IMR-90 (cell line): Measurements from ENCODE around the gene SLCO3A1.

Experiments
- BHLHE40 ChIP-seq: fragments of 150-350 bp; IDR thresholded peaks from 2 replicates; pipeline ENCODE4 v1.6.1; 2016; ENCODE audit warnings: mild to moderate bottlenecking, low read depth, low read length
- CEBPB ChIP-seq: IDR thresholded peaks from 2 replicates; pipeline ENCODE4 v1.6.1; 2012; ENCODE audit warnings: low read depth, low read length, improper control_type of control experiment
- CHD1 ChIP-seq: IDR thresholded peaks from 2 replicates; pipeline ENCODE4 v1.6.1; 2012; ENCODE audit warnings: low read depth, low read length, improper control_type of control experiment
- FOS ChIP-seq: fragments of 150-350 bp; IDR thresholded peaks from 2 replicates; pipeline ENCODE4 v1.6.1; 2016; ENCODE audit warnings: low read depth, low read length
- MAFK ChIP-seq: IDR thresholded peaks from 2 replicates; pipeline ENCODE4 v1.6.1; 2012; ENCODE audit warnings: low read depth, low read length, improper control_type of control experiment
- MXI1 ChIP-seq: IDR thresholded peaks from 2 replicates; pipeline ENCODE4 v1.6.1; 2012; ENCODE audit warnings: low read depth, mild to moderate bottlenecking, low read length, moderate library complexity, borderline replicate concordance
- POLR2A ChIP-seq: IDR thresholded peaks from 2 replicates; pipeline ENCODE4 v1.6.1; 2012; ENCODE audit warnings: mild to moderate bottlenecking, low read depth, low read length
- RAD21 ChIP-seq: IDR thresholded peaks from 2 replicates; pipeline ENCODE4 v1.6.1; 2012; ENCODE audit warnings: low read length, improper control_type of control experiment
- RFX5 ChIP-seq: IDR thresholded peaks from 2 replicates; pipeline ENCODE4 v1.8.0; 2012; ENCODE audit warnings: low read depth, mild to moderate bottlenecking, low read length, moderate library complexity
- SMC3 ChIP-seq: fragments of 150-350 bp; IDR thresholded peaks from 2 replicates; pipeline ENCODE4 v1.6.1; 2016; ENCODE audit warnings: low read depth, mild to moderate bottlenecking, antibody characterized with exemption, low read length, moderate library complexity
- TF ChIP-seq, protein P1 (sequence below): conservative IDR thresholded peaks from 2 replicates; pipeline ENCODE4 v1.5.1; 2012; ENCODE audit warnings: mild to moderate bottlenecking, low read depth, low read length, improper control_type of control experiment
- TF ChIP-seq, protein P2 (sequence below): fragments of 150-350 bp; IDR thresholded peaks from 2 replicates; pipeline ENCODE4 v1.6.1; 2016; ENCODE audit warnings: low read depth, mild to moderate bottlenecking, low read length, moderate library complexity, borderline replicate concordance
- TF ChIP-seq, protein P3 (sequence below): fragments of 150-350 bp; IDR thresholded peaks from 2 replicates; pipeline ENCODE4 v1.6.1; 2017; ENCODE audit warnings: mild to moderate bottlenecking, antibody characterized with exemption, low read length, low read depth

DNA sequence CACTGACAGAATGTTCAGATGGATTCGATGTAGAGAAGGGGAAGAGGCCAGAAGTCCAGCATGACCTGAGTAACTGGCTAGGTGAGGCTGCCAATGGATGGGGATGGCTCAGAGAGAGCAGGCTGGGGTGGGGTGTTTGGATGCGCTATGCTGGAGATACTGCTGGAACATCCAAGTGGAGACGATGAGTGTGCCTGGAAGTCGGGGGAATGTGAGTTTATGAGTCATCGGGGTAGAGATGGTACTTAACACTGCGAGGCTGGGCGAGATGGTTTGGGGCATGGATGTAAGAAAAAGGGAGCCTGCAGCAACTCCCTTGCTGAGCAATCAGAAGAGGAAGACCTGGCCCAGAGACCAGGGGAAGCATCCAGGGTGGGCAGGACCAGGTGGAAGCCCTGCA, 180.7 kb downstream of the SLCO3A1 start:
- TF ChIP-seq MAFK = no peak
- TF ChIP-seq, protein P1, sequence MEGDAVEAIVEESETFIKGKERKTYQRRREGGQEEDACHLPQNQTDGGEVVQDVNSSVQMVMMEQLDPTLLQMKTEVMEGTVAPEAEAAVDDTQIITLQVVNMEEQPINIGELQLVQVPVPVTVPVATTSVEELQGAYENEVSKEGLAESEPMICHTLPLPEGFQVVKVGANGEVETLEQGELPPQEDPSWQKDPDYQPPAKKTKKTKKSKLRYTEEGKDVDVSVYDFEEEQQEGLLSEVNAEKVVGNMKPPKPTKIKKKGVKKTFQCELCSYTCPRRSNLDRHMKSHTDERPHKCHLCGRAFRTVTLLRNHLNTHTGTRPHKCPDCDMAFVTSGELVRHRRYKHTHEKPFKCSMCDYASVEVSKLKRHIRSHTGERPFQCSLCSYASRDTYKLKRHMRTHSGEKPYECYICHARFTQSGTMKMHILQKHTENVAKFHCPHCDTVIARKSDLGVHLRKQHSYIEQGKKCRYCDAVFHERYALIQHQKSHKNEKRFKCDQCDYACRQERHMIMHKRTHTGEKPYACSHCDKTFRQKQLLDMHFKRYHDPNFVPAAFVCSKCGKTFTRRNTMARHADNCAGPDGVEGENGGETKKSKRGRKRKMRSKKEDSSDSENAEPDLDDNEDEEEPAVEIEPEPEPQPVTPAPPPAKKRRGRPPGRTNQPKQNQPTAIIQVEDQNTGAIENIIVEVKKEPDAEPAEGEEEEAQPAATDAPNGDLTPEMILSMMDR = no peak
- TF ChIP-seq, protein P2, sequence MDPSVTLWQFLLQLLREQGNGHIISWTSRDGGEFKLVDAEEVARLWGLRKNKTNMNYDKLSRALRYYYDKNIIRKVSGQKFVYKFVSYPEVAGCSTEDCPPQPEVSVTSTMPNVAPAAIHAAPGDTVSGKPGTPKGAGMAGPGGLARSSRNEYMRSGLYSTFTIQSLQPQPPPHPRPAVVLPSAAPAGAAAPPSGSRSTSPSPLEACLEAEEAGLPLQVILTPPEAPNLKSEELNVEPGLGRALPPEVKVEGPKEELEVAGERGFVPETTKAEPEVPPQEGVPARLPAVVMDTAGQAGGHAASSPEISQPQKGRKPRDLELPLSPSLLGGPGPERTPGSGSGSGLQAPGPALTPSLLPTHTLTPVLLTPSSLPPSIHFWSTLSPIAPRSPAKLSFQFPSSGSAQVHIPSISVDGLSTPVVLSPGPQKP = no peak
- TF ChIP-seq, protein P3, sequence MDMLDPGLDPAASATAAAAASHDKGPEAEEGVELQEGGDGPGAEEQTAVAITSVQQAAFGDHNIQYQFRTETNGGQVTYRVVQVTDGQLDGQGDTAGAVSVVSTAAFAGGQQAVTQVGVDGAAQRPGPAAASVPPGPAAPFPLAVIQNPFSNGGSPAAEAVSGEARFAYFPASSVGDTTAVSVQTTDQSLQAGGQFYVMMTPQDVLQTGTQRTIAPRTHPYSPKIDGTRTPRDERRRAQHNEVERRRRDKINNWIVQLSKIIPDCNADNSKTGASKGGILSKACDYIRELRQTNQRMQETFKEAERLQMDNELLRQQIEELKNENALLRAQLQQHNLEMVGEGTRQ = no peak
- TF ChIP-seq CEBPB = no peak
- no peak for TF ChIP-seq MXI1
- TF ChIP-seq RFX5 = no peak
- no peak for TF ChIP-seq POLR2A
- no peak for TF ChIP-seq RAD21
- TF ChIP-seq SMC3 = no peak
- no peak for TF ChIP-seq BHLHE40
- TF ChIP-seq CHD1 = no peak
- no peak for TF ChIP-seq FOS
